HG03175 (cell line): Measurements from ENCODE around the gene COG2.
"Not testable (repeated sequence)": the region's sequence is repeated elsewhere in the genome, so short reads cannot be mapped to it uniquely, and the experiment has no call there.

ENCODE experiments used
- ATAC-seq: cut with Tn5 transposase; IDR thresholded peaks from one replicate; pipeline ENCODE4 v1.9.1; 2021; ENCODE audit warnings: mild to moderate bottlenecking, moderate library complexity; ENCODE audit not compliant: unreplicated experiment

COG2 gene

DNA sequence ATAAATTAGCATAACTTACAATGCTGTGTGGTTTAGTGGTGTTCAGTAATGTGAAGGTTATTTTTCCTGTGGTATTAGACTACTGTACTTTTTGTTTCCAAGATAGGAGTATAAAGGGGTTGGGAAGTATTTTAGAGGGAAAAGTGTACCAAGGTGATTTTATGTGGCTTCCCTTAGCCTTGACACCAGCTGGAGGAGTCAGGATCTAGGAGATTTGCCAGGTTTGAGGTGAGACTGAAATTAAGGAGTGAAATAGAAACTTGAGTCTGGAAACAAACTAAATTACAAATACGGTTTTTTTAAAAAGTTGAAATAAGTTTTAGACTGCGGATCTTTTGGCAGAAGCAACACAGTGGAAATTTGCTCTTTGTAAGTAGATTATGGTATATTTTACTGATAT lies 32.3 kb downstream of the COG2 start:
- no peak for ATAC-seq

DNA sequence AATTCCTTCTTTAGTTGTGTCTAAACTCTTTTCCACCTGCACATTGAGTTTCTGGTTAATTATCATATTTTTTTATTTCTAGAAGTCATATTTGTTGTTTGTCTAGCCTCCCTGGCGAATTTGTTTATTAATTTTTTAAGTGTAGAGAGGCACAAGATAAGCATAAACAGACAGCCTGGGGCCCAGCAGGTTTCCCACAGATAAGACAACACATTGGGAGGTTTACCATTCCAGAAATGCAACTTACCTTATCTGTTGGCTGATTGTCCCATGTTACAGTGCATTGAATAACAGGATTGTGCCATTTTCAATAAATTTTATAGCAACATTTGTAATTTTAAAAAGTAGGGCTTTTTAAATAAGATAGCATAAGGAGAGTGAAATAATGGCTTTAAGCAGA lies 34.9 kb downstream of the COG2 start:
- no peak for ATAC-seq

DNA sequence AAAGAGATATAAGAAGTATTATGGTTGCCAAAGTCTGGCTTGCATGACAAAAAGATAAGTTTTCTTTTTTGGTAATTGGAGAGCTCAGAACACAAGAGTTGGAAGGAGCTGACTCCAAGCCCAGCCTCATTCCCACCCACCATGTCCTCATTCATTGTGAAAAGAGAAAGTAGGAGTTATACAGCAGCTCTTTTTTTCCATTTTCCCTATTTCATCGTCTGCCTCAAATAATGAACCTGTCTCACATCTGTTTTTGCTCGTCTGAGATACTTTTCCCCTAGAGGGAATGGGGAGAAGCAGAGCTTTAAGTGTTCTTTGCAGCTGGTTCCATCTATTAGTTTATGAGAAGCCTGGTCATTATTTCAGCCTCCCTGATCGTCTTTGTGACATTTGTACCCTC lies 36.9 kb downstream of the COG2 start:
- ATAC-seq: no peak

DNA sequence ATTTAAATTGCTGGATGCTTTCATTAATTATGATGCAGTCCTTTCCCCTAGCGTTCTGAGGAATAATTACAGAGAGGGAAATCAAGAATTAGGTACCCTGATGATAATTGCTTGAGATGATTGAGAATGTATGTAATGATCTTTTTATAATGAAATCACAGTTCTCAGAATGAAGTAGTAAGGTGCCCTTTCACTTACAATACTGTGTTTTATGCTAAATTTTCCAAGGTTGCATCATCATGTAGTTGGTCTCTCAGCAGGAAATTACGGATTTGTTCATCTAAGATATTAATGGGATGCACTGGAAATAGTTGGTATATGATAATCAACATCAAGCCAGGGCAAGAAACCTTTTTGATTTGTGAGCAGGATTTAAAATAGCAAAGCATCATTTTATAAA lies 37.5 kb downstream of the COG2 start:
- no peak for ATAC-seq

DNA sequence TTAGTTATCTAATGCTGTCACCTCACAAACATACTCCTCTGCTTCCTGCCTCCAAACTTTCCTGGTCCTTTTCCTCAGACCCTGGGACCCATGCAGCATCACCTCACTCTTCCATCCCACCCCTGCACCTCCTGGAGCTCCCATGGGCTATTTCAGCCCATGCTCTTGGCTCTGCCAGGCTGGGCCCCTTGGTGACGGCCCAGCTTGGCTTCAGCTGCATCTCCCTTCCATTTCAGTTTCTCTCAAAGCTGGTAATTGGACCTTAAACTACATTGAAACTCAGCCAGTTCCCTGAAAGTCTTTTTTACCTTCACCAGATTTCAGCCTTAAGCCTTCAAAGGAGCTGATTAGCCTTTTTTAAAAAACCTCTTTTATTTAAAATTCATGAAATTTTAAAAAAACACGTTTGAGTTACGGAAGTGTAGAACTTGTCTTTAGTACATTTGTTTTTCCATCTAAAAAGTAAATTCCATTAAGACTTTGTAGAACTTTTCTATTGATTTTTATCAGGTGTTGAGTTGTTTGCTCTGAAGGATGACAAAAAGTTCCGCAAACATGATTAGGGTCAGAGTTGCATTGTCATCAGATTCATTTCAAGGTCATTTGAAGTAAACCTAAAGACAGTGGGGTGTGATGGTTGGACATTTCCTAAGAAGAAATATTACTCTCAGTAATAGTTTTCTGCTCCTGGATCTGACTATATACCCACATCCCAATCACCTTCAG lies 38.2 kb downstream of the COG2 start:
- ATAC-seq: no peak

DNA sequence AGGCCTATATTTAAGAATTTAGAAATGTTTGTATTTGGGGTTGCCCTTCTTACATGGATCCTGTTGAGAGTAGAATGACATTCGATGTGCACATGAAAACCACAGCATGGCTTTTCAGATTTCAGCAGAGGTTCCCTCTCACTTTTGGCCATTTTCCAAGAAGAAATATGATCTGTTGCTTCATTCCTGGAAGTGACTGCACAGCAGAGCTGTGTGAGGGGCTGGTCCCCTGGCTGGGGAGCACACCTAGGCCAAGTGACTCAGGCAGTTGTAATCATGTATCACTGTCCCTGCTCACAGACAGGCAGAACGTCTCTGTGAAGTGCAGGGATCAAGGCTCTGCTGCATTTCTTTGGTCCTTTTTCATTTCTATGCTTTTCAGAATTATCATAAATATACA lies 39.3 kb downstream of the COG2 start:
- ATAC-seq: no peak

DNA sequence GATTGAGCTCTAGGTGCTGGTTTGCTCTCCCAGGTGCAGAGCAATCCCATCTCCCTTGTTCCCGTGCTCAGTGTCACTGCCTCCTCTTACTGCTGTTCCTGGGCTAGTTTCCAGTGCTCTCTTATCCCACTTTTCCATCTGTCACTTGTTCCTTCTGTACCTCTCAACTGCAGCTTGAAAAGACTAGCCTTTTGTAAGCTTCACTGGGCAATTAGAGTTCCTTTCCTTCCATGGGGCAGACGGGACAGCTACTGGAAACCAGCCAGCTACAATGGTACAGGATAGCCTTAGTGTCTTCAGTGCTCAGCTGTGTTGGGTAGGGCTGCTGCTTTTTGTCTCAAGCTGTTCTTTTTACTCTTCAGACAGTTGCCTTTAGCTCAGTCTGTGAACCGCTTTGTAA lies 40.0 kb downstream of the COG2 start:
- ATAC-seq: no peak

DNA sequence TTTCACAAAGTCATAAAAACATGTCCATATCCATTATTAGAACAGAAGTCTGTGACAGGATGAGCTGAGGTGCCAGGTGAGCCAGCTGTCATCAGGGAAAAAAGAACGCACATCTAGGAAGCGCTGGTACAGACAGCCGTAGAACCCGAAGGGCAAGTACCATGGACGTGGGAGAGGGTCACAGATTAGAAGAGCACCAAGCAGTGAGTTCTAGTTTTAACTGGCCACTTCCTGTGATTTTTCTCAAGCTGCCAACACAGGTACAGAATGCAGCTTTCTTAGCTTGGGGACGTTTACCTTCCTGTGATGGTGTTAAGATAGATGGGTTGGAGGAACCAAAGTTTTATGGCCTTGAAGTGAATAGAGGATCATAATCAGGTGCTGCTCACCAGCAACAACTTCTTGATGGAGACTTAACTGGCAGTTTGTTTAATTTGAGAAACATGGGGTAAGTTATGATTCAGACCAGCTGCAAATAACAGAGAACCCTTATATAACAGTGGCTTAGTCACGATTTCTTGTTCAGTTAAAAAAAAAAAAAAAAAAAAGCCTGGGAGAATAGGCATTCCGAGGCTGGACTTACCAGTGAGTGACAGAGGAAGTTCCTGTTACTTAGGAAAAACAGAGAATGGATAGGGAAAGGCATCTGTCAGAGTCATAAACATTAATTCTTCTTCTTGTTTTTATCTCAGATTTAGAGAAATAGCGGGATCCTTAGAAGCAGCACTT lies 40.8 kb downstream of the COG2 start:
- ATAC-seq: no peak

DNA sequence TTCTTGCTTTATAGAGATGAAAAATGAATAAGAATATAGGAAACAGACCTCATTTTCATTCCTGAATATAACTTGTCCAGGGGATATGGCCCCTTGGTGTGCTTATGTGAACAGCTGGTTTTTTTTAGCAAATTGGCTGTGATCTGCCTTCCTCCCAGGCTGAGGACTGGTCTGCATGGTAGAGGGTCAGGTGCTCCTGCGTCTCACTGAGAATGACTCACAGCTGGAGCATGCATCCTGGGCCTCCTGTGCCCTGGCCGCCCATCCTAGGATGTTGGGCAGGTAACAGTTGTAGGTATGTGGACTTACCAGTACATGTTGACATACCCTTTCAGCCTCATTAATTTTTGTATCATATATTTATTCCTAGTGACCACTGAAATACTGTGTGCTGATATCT lies 41.9 kb downstream of the COG2 start:
- ATAC-seq: no peak

DNA sequence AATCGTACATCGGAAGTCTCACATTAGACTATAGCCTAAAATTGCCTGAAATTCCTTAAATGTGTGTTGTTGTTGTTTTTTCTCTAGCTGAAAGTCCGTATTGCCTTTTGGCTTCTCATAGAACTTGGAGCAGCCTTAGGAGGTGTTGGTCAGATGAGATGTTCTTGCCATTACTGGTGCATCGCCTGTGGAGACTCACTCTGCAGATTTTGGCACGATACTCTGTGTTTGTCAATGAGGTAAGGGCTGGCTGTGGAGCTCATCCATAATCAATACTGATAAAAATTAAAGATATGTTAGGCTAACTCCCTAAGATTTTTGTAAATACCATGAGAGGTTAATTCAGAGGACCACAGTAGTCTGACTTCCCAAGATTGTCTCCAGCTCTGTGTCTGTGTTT lies 42.7 kb downstream of the COG2 start:
- no peak for ATAC-seq

DNA sequence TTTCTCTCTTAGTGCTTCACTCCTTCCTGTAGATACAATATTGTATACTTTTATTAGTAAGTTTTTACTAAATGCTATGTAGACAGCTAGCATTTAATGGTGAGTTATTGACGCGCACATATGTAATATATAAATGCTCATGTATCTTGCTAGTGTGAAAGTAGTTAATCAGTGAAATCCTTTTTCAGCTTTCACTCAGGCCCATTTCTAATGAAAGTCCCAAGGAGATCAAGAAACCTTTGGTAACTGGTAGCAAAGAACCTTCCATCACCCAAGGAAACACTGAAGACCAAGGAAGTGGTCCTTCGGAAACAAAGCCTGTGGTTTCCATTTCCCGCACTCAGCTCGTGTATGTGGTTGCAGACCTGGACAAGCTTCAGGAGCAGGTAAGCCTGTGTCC lies 44.5 kb downstream of the COG2 start:
- ATAC-seq: no peak

DNA sequence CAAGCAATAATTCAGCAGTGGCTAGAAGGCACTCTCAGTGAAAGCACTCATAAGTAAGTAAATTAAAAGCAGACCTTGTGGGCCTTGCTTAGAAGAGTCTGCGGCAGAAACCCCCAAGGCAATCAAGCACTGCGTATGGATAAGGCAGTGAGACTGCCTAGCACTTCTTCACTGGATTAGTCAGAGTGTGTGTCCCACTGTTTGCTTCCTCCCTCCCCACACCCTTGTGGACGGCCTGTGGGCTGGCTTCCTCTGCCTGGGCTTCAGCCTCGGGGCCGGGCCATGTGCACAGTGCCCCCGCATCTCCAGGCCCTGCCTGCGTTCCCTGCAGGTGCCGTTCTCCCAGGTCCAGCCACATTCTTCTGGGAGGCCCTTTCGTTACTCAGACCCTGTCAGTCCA lies 47.8 kb downstream of the COG2 start:
- no peak for ATAC-seq

DNA sequence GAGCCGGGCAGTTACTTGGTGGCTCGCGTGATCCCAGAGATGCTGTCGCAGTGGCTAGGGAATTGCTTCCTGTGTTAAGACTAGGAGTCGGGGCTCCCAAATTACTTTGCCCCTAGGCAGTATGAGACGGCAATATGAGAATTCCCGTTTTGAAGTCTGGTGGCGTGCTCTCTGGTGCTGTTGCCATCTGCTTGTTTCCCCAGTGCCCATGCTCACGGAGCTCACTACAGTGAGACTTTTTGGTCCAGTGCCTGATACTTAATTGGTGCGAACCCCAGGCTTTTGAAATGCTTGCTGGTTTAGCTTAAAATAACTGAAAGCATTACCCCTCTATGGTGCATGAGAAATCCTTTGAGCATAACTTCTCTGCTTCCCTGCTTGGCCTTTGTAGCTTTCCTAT lies 49.3 kb downstream of the COG2 start:
- ATAC-seq: no peak

DNA sequence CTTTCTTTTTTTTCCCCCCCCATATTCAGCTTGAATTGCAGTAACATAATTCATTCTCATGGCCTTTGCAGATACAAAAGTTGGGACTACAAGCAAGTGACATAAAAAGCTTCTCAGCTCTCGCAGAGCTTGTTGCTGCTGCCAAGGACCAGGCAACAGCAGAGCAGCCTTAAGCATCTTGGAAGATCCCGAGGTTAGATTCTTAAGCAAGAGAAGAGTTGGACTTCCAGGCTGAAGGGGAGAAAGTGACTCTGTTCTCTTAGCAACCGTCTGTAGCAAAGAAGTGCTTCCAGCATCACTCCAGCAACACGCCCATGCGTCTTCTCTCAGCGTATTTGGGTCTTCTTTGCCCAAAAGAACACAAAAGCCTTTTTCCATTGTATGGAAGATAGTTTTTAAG lies 50.9 kb downstream of the COG2 start:
- ATAC-seq: no peak

DNA sequence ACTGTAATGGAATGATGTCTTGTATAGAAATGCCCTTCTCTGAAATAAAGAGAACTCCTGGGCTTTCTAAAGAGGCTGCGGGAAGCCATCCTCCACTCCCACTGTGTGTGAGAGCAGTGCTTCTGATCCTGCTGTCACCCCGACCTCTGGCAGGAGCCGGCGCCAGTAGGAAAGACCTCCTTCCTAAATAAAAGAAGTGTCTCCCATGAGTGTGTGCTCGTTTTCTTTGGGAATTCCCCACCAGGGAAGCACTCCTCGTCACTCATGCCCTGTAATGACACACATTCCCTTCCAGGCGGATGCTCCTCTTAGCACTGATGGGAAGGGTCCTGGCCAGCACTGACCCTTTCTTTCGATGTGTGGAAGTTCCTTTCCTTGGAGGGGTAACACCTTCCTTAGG lies 51.5 kb downstream of the COG2 start:
- no peak for ATAC-seq

DNA sequence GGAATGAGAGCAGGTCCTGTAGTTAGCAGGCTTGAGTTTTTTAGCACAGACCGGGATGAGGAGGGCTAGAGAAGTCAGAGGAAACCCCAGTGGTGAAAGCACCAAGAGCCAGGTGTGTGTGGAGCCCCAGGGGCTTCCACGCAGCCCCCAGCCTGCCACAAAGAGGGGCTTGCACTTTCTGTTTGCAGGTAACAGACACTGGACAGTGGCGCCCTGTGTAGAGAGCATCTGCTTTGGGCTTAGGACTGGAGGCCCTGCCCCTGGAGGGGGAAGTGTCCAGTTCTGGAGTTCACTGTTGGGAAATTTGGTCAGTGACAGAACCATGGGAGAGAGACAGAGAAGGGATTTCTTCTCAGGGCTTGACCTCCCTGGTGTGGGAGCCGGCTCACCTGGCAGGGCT lies 52.2 kb downstream of the COG2 start:
- no peak for ATAC-seq

DNA sequence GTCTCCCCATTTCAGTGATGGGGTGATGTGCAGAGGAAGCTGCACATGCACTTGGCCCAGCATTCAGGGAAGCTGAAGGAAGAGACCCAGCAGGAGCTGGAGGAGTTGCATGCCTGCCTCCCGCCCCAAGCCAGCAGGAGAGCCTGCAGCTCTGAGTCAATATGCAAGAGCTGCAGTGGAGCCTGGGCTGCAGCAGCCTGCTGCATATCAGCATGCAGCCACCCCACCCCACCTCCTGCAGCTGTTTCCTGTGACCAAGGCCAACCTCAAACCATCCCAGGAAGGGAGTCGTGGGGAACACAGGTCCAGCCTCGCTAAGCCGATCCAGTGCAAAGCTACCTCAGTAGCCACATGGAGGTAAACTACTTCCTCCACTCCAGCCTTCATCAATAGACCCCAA lies 52.7 kb downstream of the COG2 start:
- no peak for ATAC-seq

DNA sequence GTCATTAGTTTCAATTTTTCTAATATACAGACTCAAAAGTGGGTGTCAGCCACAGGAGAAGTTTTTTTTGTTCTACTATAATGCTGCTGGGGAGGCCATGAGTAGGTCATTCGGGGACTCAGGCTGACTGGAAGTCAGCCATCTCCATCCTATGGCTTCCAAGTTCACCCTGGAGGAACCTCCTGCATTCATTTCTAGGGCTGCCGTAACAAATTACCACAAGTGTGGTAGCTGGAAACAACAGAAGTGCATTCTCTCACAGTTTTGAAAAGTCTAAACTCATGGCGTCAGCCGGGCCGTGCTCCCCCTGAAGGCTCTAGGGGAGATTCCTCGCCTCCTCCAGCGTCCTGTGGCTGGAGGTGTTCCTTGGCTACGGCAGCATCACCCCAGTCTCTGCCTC lies 53.9 kb downstream of the COG2 start:
- ATAC-seq: no peak

DNA sequence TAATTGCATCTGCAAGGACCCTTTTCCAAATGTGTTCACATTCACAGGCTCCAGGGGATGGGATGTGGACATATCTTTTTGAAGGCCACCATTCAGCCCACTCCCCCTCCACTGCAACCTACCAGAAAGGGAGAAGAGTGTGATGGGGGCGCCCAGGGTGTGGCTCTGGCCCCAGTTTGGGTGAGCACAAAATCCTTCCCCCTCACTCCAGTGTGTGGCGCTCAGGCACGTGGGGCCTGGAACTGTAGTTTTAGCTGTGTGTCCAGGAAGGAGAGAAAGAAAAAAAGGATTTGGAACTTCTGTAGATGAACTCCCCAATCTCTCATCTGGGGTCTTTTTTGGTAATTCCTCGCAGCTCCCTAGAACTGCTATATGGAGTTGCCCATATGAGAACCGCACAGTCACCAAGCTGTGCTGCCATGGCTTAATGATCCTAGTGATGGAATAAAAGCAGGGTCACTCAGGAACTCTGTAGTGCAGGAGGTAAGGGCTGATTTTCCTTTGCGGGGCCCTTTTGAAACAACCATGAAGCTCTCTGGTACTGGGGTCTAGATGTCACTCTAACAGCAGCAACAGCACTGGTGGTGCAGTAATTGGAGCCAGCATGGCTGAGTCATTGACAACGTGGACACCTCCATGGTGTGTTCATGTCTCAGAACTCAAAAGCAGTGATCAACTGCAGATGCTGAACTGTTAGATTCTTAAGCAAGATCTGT lies 54.6 kb downstream of the COG2 start:
- no peak for ATAC-seq

DNA sequence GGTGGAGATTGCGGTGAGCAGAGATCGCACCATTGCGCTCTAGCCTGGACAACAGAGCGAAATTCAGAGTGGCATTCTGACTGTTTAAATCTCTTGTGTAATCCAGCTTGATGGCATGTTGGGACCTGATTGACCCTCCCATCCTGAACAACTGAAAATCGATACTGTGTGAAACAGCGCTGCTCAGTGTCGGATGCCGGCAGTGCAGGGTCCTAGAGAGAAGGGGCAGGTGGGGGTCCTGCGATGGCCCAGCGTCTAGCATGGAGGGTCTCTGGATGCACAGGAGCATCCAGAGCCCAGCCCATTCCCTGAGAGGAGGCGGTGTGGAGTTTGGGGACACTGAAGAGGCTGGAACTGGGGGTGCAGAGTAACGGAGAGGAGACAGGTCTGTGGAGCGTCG lies 55.8 kb downstream of the COG2 start:
- no peak for ATAC-seq

DNA sequence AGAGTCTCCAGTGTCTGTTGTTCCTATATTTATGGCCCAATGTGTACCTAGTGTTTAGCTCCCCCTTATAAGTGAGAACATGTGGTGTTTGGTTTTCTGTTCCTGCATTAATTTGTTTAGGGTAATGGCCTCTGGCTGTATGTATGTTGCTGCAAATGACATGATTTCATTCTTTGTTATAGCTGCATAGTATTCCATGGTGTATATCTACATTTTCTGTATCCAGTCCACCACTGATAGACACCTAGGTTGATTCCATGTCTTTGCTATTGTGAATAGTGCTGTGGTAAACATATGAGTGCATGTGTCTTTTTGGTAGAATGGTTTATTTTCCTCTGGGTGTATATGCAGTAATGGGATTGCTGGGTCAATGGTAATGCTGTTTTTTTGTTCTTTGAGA lies 56.7 kb downstream of the COG2 start:
- ATAC-seq: not testable (repeated sequence)

DNA sequence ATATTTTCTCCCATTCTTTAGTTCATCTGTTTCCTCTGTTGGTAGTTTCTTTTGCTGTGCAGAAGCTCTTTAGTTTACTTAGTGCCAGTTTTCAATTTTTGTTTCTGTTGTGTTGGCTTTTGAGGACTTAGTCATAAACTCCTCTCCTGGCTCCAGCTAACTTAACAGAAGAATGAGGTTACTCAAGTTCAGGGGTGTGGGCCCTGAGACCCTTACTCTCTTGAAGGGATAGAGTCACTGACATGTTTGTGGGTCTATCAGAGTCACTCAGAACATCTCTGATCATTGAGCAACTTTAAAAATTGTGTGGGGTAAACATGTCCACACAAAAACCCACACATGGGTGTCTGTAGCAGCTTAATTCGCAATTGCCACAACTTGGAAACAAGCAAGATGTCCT lies 57.4 kb downstream of the COG2 start:
- no peak for ATAC-seq
